ENCODE results near the gene STOM.

The STOM gene

GRCh38 chr9:121364077-121364476 lies 6.0 kb downstream of the STOM start:
- Histone ChIP-seq H3K4me1 (ENCODE audit: low read length) (peaks cover 23% of the 10 kb centered on the region), H3F3A (ENCODE audit: insufficient read depth, low read length) (peaks cover 16% of the 10 kb centered on the region), H3K36me3 (replicated peaks; ENCODE audit: insufficient read depth, low read length) (no peaks in the 10 kb centered on the region), H3K27ac (ENCODE audit: low read length) (no peak overlapping the region), H3K4me2 (ENCODE audit: low read depth, low read length) (no peak overlapping the region), H3K4me3 (ENCODE audit: low read length) (no peak overlapping the region), H2AFZ (ENCODE audit: low read length) (no peak overlapping the region), H3K9me3 (replicated peaks; ENCODE audit: insufficient read depth, low read length) (no peaks in the 10 kb centered on the region), H3K79me2 (ENCODE audit: low read length) (no peaks in the 10 kb centered on the region), H4K20me1 (ENCODE audit: insufficient read depth, low read length) (no peaks in the 10 kb centered on the region), H3K9ac (ENCODE audit: low read length) (no peak overlapping the region), H3K9me2 (replicated peaks; ENCODE audit: insufficient read depth, low read length) (no peaks in the 10 kb centered on the region), H3K27me3 (replicated peaks; ENCODE audit: insufficient read depth, low read length) (peaks cover 10% of the 10 kb centered on the region; the same call in 1 of the 2 replicates)
- DNase-seq = no peak
- no peak for TF ChIP-seq CTCF (IDR thresholded peaks at IDR 0.05; ENCODE audit: low read length)
- TF ChIP-seq EZH2 (optimal IDR thresholded peaks at IDR 0.05; ENCODE audit: low read depth, low read length) = no peak
- no peak for TF ChIP-seq EZH2phosphoT487 (IDR thresholded peaks at IDR 0.05; ENCODE audit: low read length)

DNA sequence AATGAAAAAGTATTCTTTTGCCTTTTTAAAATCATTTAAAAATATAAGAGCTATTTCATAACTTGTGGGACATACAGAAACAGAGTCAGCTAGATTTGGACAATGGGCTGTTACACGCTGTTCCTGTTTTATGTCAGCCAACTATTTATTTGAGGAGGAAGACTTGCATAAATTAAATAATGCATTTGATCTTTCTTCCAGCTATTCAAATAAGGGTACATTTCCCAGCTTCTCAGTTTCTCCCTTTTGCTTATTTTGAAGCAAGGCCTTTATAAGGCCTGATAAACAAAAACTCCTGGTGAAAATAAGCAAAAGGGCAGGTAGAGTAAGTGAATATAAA lies 6.5 kb downstream of the STOM start:
- Histone ChIP-seq H3K4me3 (ENCODE audit: low read length) (no peak overlapping the region), H3K4me2 (ENCODE audit: low read depth, low read length) (no peak overlapping the region)

GRCh38 chr9:121362813-121363621 lies 7.0 kb downstream of the STOM start:
- Histone ChIP-seq H3K9me3 (replicated peaks; ENCODE audit: insufficient read depth, low read length) (no peaks in the 10 kb centered on the region), H3K4me3 (ENCODE audit: low read length) (no peak overlapping the region), H3K9ac (ENCODE audit: low read length) (no peak overlapping the region), H3K27ac (ENCODE audit: low read length) (no peak overlapping the region), H3K27me3 (replicated peaks; ENCODE audit: insufficient read depth, low read length) (peaks cover 4% of the 10 kb centered on the region; the same call in 1 of the 2 replicates), H3K79me2 (ENCODE audit: low read length) (no peaks in the 10 kb centered on the region), H3F3A (ENCODE audit: insufficient read depth, low read length) (peaks cover 20% of the 10 kb centered on the region), H4K20me1 (ENCODE audit: insufficient read depth, low read length) (no peaks in the 10 kb centered on the region), H3K4me1 (ENCODE audit: low read length) (peaks cover 30% of the 10 kb centered on the region), H3K4me2 (ENCODE audit: low read depth, low read length) (no peak overlapping the region), H2AFZ (ENCODE audit: low read length) (no peak overlapping the region), H3K36me3 (replicated peaks; ENCODE audit: insufficient read depth, low read length) (no peaks in the 10 kb centered on the region), H3K9me2 (replicated peaks; ENCODE audit: insufficient read depth, low read length) (no peaks in the 10 kb centered on the region)
- no peak for TF ChIP-seq CTCF (IDR thresholded peaks at IDR 0.05; ENCODE audit: low read length)
- no peak for TF ChIP-seq EZH2 (optimal IDR thresholded peaks at IDR 0.05; ENCODE audit: low read depth, low read length)
- TF ChIP-seq EZH2phosphoT487 (IDR thresholded peaks at IDR 0.05; ENCODE audit: low read length) = no peak
- no peak for DNase-seq

More for the DNA sequence above, 6.5 kb downstream of the STOM start:
- H2AFZ ChIP-seq (ENCODE audit: low read length) = no peak overlapping the region
- DNase-seq = no peak
- H3K27ac ChIP-seq (ENCODE audit: low read length) = no peak overlapping the region
- peaks cover 20% of the 10 kb centered on the region for H3F3A ChIP-seq (ENCODE audit: insufficient read depth, low read length)
- peaks cover 25% of the 10 kb centered on the region for H3K4me1 ChIP-seq (ENCODE audit: low read length)
- H4K20me1 ChIP-seq (ENCODE audit: insufficient read depth, low read length) = no peaks in the 10 kb centered on the region
- no peaks in the 10 kb centered on the region for H3K79me2 ChIP-seq (ENCODE audit: low read length)
- H3K9ac ChIP-seq (ENCODE audit: low read length) = no peak overlapping the region
- no peaks in the 10 kb centered on the region for H3K9me2 ChIP-seq (replicated peaks; ENCODE audit: insufficient read depth, low read length)
- H3K27me3 ChIP-seq (replicated peaks; ENCODE audit: insufficient read depth, low read length) = peaks cover 9% of the 10 kb centered on the region; the same call in 1 of the 2 replicates
- no peaks in the 10 kb centered on the region for H3K9me3 ChIP-seq (replicated peaks; ENCODE audit: insufficient read depth, low read length)
- no peak for TF ChIP-seq CTCF (IDR thresholded peaks at IDR 0.05; ENCODE audit: low read length)
- no peak for TF ChIP-seq EZH2phosphoT487 (IDR thresholded peaks at IDR 0.05; ENCODE audit: low read length)
- no peak for TF ChIP-seq EZH2 (optimal IDR thresholded peaks at IDR 0.05; ENCODE audit: low read depth, low read length)
- no peaks in the 10 kb centered on the region for H3K36me3 ChIP-seq (replicated peaks; ENCODE audit: insufficient read depth, low read length)

Measured in MM.1S (cell line).